GM18909 (cell line): ENCODE measurements around the gene NLRP12.
"Not testable (repeated sequence)": the region's sequence is repeated elsewhere in the genome, so short reads cannot be mapped to it uniquely, and the experiment has no call there.

Experiments used
- ATAC-seq: cut with Tn5 transposase; IDR thresholded peaks from one replicate; pipeline ENCODE4 v1.9.1; 2021; ENCODE audit warnings: mild to moderate bottlenecking; ENCODE audit not compliant: unreplicated experiment, poor library complexity

Gene NLRP12

GRCh38 chr19:53782698-53783097 lies 41.4 kb downstream of the NLRP12 start:
- ATAC-seq = no peak

DNA sequence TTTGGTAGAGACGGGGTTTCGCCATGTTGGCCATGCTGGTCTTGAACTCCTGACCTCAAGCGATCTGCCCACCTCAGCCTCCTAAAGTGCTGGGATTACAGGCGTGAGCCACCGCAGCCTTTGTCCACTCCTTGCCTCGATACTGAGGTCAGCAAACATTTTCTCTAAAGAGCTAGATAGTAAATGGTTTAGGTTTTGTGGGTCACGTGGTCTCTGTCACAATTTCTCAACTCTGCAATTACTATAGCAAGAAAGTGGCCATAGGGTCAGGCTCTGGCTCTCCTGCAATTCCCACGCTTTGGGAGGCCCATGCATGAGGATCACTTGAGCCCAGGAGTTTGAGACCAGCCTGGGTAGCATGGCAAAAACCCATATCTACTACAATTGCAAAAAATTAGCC lies 42.8 kb downstream of the NLRP12 start:
- not testable (repeated sequence) for ATAC-seq

DNA sequence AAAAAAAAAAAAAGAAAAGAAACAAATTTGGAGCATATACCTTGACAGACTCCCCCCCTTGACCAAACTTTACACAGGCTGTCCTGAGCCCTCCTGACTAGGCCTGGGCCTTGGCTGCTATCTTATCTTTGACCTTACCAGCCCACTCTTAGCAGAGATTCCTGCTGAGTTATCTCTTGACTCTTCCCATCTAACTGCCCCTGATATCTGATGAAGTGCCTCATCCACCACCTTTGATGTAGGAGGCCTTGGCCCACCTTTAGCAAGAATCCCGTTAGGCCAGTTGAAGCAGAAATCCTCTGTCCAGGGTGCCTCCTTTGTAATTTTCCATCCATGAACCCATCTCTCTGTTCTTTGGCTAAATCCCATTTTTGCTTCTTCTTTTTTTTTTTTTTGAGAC lies 43.6 kb downstream of the NLRP12 start:
- ATAC-seq = no peak

- no peak for ATAC-seq
Observed at GRCh38 chr19:53775524-53775923, 48.6 kb downstream of the NLRP12 start.

GRCh38 chr19:53774491-53774890 lies 49.6 kb downstream of the NLRP12 start:
- ATAC-seq = not testable (repeated sequence)

DNA sequence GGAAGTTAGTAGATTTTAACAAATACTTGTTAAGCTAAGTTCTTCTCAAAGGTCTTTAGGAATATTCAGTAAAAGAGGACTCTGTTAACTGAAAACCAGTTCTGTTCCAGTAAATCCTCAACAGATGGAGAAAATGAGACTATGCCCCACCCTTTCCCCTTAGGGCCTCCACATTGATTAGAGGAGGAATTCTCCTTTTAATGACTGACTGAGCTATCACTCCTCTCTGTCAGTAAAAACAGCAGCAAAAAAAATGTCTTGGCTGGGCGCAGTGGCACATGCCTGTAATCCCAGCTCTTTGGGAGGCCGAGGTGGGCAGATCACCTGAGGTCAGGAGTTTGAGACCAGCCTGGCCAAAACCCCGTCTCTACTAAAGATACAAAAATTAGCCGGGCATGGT lies 50.1 kb downstream of the NLRP12 start:
- no peak for ATAC-seq

GRCh38 chr19:53772943-53773342 lies 51.2 kb downstream of the NLRP12 start:
- no peak for ATAC-seq

DNA sequence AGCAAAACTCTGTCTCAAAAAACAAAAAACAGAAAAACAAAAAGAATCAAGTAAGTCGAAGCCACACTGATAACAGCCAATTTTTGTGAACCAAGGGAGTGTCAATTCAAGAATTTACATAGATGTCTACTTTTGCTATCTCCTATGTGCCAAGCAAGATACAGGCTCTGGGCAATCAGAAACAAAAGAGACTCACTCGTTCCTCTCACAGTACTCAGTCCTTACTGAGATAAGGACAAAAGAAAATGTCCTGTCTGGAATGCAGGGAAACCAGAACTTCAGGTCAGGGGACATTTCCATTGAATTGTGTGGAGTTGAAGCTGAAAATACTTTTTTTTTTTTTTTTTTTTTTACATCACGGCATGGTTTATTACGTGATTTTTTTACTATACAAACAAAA lies 53.0 kb downstream of the NLRP12 start:
- no peak for ATAC-seq

DNA sequence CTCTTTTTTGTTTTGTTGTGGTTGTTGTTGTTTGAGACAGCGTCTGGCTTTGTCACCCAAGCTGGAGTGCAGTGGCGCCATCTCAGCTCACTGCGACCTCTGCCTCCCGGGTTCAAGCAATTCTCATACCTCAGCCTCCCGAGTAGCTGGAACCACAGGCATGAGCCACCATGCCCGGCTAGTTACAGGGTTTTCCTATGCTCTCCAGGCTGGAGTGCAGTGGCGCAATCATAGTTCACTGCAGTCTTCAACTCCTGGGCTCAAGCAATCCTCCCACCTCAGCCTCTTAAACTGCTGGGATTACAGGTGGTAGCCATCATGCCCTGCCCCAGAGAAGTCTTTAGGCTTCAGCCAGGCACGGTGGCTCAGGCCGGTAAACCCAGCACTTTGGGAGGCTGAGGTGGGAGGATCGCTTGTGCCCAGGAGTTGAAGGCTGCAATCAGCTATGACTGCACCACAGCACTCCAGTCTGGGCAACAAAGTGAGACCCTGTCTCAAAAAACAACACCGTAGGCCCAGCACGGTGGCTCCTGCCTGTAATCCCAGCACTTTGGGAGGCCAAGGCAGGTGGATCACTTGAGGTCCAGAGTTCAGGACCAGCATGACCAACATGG lies 54.3 kb downstream of the NLRP12 start:
- not testable (repeated sequence) for ATAC-seq

GRCh38 chr19:53768401-53768800 lies 55.7 kb downstream of the NLRP12 start:
- no peak for ATAC-seq

DNA sequence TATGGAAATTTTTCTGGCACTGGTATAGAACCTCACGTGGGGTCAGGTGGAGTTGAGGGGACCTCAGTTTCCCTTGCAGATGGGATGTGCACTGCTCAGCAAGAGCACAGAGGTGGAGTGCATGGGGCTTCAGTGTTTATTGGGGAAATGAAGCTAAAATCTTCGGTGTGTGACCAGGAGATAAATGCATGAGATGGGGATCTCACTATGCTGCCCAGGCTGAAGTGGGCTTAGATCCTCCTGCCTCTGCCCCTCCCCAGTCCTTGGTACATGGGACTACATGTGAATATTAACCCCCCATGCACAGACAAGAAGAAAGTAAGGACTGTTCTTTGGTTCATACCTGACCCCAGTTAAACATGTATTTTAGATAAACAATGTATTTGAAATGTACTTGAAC lies 65.1 kb downstream of the NLRP12 start:
- ATAC-seq = not testable (repeated sequence)
